ENCODE data around the gene IQCM.

The IQCM gene

GRCh38 chr4:149815743-149816142, at the start of gene IQCM:
TSS of gene IQCM (minus strand) at chr4:149815843. CDS start at chr4:149742691, 73,152 bp downstream.
- H3K4me1 ChIP-seq (ENCODE audit: control insufficient read depth in 1 of 2, insufficient read depth in 2 of 2, low read length in 2 of 2) = no peaks in the 10 kb centered on the region
- H3K36me3 ChIP-seq (ENCODE audit: control insufficient read depth in 1 of 2, insufficient read depth in 2 of 2, low read length in 2 of 2) = no peaks in the 10 kb centered on the region
- no peaks in the 10 kb centered on the region for H3K27me3 ChIP-seq (ENCODE audit: low read depth, low read length)
- no peak within 1 kb of the TSS for H3K27ac ChIP-seq (ENCODE audit: low read length)
- H3K4me3 ChIP-seq (ENCODE audit: low read depth in 1 of 2, low read length in 2 of 2) = no peak within 1 kb of the TSS
- H3K9me3 ChIP-seq (ENCODE audit: control insufficient read depth in 1 of 2, low read length in 2 of 2) = no peaks in the 10 kb centered on the region

GRCh38 chr4:149857446-149857845, 41.8 kb upstream of the IQCM start:
- no peak overlapping the region for H3K27ac ChIP-seq (ENCODE audit: low read length)
- H3K4me3 ChIP-seq (ENCODE audit: low read depth in 1 of 2, low read length in 2 of 2) = no peak overlapping the region
- H3K36me3 ChIP-seq (ENCODE audit: control insufficient read depth in 1 of 2, insufficient read depth in 2 of 2, low read length in 2 of 2) = no peaks in the 10 kb centered on the region
- no peaks in the 10 kb centered on the region for H3K4me1 ChIP-seq (ENCODE audit: control insufficient read depth in 1 of 2, insufficient read depth in 2 of 2, low read length in 2 of 2)
- peaks cover 0 to 11% of the 10 kb centered on the region in 2 donors for H3K9me3 ChIP-seq (ENCODE audit: control insufficient read depth in 1 of 2, low read length in 2 of 2)
- no peaks in the 10 kb centered on the region for H3K27me3 ChIP-seq (ENCODE audit: low read depth, low read length)

GRCh38 chr4:149845743-149846142, 30.1 kb upstream of the IQCM start:
- H3K4me1 ChIP-seq (ENCODE audit: control insufficient read depth in 1 of 2, insufficient read depth in 2 of 2, low read length in 2 of 2) = no peaks in the 10 kb centered on the region
- H3K9me3 ChIP-seq (ENCODE audit: control insufficient read depth in 1 of 2, low read length in 2 of 2) = no peaks in the 10 kb centered on the region
- H3K27me3 ChIP-seq (ENCODE audit: low read depth, low read length) = no peaks in the 10 kb centered on the region
- no peak overlapping the region for H3K4me3 ChIP-seq (ENCODE audit: low read depth in 1 of 2, low read length in 2 of 2)
- no peaks in the 10 kb centered on the region for H3K36me3 ChIP-seq (ENCODE audit: control insufficient read depth in 1 of 2, insufficient read depth in 2 of 2, low read length in 2 of 2)
- no peak overlapping the region for H3K27ac ChIP-seq (ENCODE audit: low read length)

- Histone ChIP-seq H3K36me3 (ENCODE audit: control insufficient read depth in 1 of 2, insufficient read depth in 2 of 2, low read length in 2 of 2) (no peaks in the 10 kb centered on the region), H3K4me3 (ENCODE audit: low read depth in 1 of 2, low read length in 2 of 2) (no peak overlapping the region), H3K9me3 (ENCODE audit: control insufficient read depth in 1 of 2, low read length in 2 of 2) (no peaks in the 10 kb centered on the region), H3K27me3 (ENCODE audit: low read depth, low read length) (no peaks in the 10 kb centered on the region), H3K27ac (ENCODE audit: low read length) (no peak overlapping the region), H3K4me1 (ENCODE audit: control insufficient read depth in 1 of 2, insufficient read depth in 2 of 2, low read length in 2 of 2) (no peaks in the 10 kb centered on the region)
Measured at GRCh38 chr4:149841686-149842085, 26.0 kb upstream of the IQCM start.

- Histone ChIP-seq H3K4me3 (ENCODE audit: low read depth in 1 of 2, low read length in 2 of 2) (no peak overlapping the region), H3K36me3 (ENCODE audit: control insufficient read depth in 1 of 2, insufficient read depth in 2 of 2, low read length in 2 of 2) (no peaks in the 10 kb centered on the region), H3K9me3 (ENCODE audit: control insufficient read depth in 1 of 2, low read length in 2 of 2) (no peaks in the 10 kb centered on the region), H3K4me1 (ENCODE audit: control insufficient read depth in 1 of 2, insufficient read depth in 2 of 2, low read length in 2 of 2) (no peaks in the 10 kb centered on the region), H3K27ac (ENCODE audit: low read length) (no peak overlapping the region), H3K27me3 (ENCODE audit: low read depth, low read length) (no peaks in the 10 kb centered on the region)
Measured at GRCh38 chr4:149838036-149838435, 22.4 kb upstream of the IQCM start.

GRCh38 chr4:149836546-149836945, 20.9 kb upstream of the IQCM start:
- Histone ChIP-seq H3K4me3 (ENCODE audit: low read depth in 1 of 2, low read length in 2 of 2) (no peak overlapping the region), H3K9me3 (ENCODE audit: control insufficient read depth in 1 of 2, low read length in 2 of 2) (no peaks in the 10 kb centered on the region), H3K36me3 (ENCODE audit: control insufficient read depth in 1 of 2, insufficient read depth in 2 of 2, low read length in 2 of 2) (no peaks in the 10 kb centered on the region), H3K27me3 (ENCODE audit: low read depth, low read length) (no peaks in the 10 kb centered on the region), H3K4me1 (ENCODE audit: control insufficient read depth in 1 of 2, insufficient read depth in 2 of 2, low read length in 2 of 2) (no peaks in the 10 kb centered on the region), H3K27ac (ENCODE audit: low read length) (no peak overlapping the region)

GRCh38 chr4:149835280-149835679, 19.6 kb upstream of the IQCM start:
- Histone ChIP-seq H3K27ac (ENCODE audit: low read length) (no peak overlapping the region), H3K27me3 (ENCODE audit: low read depth, low read length) (no peaks in the 10 kb centered on the region), H3K4me3 (ENCODE audit: low read depth in 1 of 2, low read length in 2 of 2) (no peak overlapping the region), H3K4me1 (ENCODE audit: control insufficient read depth in 1 of 2, insufficient read depth in 2 of 2, low read length in 2 of 2) (no peaks in the 10 kb centered on the region), H3K36me3 (ENCODE audit: control insufficient read depth in 1 of 2, insufficient read depth in 2 of 2, low read length in 2 of 2) (no peaks in the 10 kb centered on the region), H3K9me3 (ENCODE audit: control insufficient read depth in 1 of 2, low read length in 2 of 2) (no peaks in the 10 kb centered on the region)

- Histone ChIP-seq H3K27me3 (ENCODE audit: low read depth, low read length) (no peaks in the 10 kb centered on the region), H3K4me3 (ENCODE audit: low read depth in 1 of 2, low read length in 2 of 2) (no peak overlapping the region), H3K9me3 (ENCODE audit: control insufficient read depth in 1 of 2, low read length in 2 of 2) (no peaks in the 10 kb centered on the region), H3K27ac (ENCODE audit: low read length) (no peak overlapping the region), H3K36me3 (ENCODE audit: control insufficient read depth in 1 of 2, insufficient read depth in 2 of 2, low read length in 2 of 2) (no peaks in the 10 kb centered on the region), H3K4me1 (ENCODE audit: control insufficient read depth in 1 of 2, insufficient read depth in 2 of 2, low read length in 2 of 2) (no peaks in the 10 kb centered on the region)
Measured at GRCh38 chr4:149831656-149832208, 16.1 kb upstream of the IQCM start.

GRCh38 chr4:149830823-149831222, 15.2 kb upstream of the IQCM start:
- Histone ChIP-seq H3K4me1 (ENCODE audit: control insufficient read depth in 1 of 2, insufficient read depth in 2 of 2, low read length in 2 of 2) (no peaks in the 10 kb centered on the region), H3K4me3 (ENCODE audit: low read depth in 1 of 2, low read length in 2 of 2) (no peak overlapping the region), H3K27me3 (ENCODE audit: low read depth, low read length) (no peaks in the 10 kb centered on the region), H3K9me3 (ENCODE audit: control insufficient read depth in 1 of 2, low read length in 2 of 2) (no peaks in the 10 kb centered on the region), H3K27ac (ENCODE audit: low read length) (no peak overlapping the region), H3K36me3 (ENCODE audit: control insufficient read depth in 1 of 2, insufficient read depth in 2 of 2, low read length in 2 of 2) (no peaks in the 10 kb centered on the region)

GRCh38 chr4:149825336-149825735, 9.7 kb upstream of the IQCM start:
- H3K4me3 ChIP-seq (ENCODE audit: low read depth in 1 of 2, low read length in 2 of 2) = no peak overlapping the region
- no peaks in the 10 kb centered on the region for H3K27me3 ChIP-seq (ENCODE audit: low read depth, low read length)

GRCh38 chr4:149823769-149824221, 8.2 kb upstream of the IQCM start:
- Histone ChIP-seq H3K27ac (ENCODE audit: low read length) (no peak overlapping the region), H3K4me3 (ENCODE audit: low read depth in 1 of 2, low read length in 2 of 2) (no peak overlapping the region), H3K4me1 (ENCODE audit: control insufficient read depth in 1 of 2, insufficient read depth in 2 of 2, low read length in 2 of 2) (no peaks in the 10 kb centered on the region), H3K36me3 (ENCODE audit: control insufficient read depth in 1 of 2, insufficient read depth in 2 of 2, low read length in 2 of 2) (no peaks in the 10 kb centered on the region), H3K9me3 (ENCODE audit: control insufficient read depth in 1 of 2, low read length in 2 of 2) (no peaks in the 10 kb centered on the region), H3K27me3 (ENCODE audit: low read depth, low read length) (no peaks in the 10 kb centered on the region)

More at GRCh38 chr4:149825336-149825735, 9.7 kb upstream of the IQCM start:
- Histone ChIP-seq H3K9me3 (ENCODE audit: control insufficient read depth in 1 of 2, low read length in 2 of 2) (no peaks in the 10 kb centered on the region), H3K27ac (ENCODE audit: low read length) (no peak overlapping the region), H3K4me1 (ENCODE audit: control insufficient read depth in 1 of 2, insufficient read depth in 2 of 2, low read length in 2 of 2) (no peaks in the 10 kb centered on the region), H3K36me3 (ENCODE audit: control insufficient read depth in 1 of 2, insufficient read depth in 2 of 2, low read length in 2 of 2) (no peaks in the 10 kb centered on the region)

GRCh38 chr4:149801416-149801815, 14.2 kb downstream of the IQCM start:
- Histone ChIP-seq H3K36me3 (ENCODE audit: control insufficient read depth in 1 of 2, insufficient read depth in 2 of 2, low read length in 2 of 2) (no peaks in the 10 kb centered on the region), H3K27me3 (ENCODE audit: low read depth, low read length) (no peaks in the 10 kb centered on the region), H3K4me1 (ENCODE audit: control insufficient read depth in 1 of 2, insufficient read depth in 2 of 2, low read length in 2 of 2) (no peaks in the 10 kb centered on the region)

More at GRCh38 chr4:149801416-149801815, 14.2 kb downstream of the IQCM start:
- Histone ChIP-seq H3K4me3 (ENCODE audit: low read depth in 1 of 2, low read length in 2 of 2) (no peak overlapping the region), H3K9me3 (ENCODE audit: control insufficient read depth in 1 of 2, low read length in 2 of 2) (peaks cover 6 to 7% of the 10 kb centered on the region in 2 donors), H3K27ac (ENCODE audit: low read length) (no peak overlapping the region)

All from muscle layer of duodenum (tissue), 2 donors.